HG03457 (cell line): ENCODE results near the gene CACNA2D4.

Source experiments
- ATAC-seq: cut with Tn5 transposase; IDR thresholded peaks from one replicate; pipeline ENCODE4 v1.9.1; 2021; ENCODE audit warnings: moderate number of reproducible peaks; ENCODE audit not compliant: unreplicated experiment

The CACNA2D4 gene

DNA sequence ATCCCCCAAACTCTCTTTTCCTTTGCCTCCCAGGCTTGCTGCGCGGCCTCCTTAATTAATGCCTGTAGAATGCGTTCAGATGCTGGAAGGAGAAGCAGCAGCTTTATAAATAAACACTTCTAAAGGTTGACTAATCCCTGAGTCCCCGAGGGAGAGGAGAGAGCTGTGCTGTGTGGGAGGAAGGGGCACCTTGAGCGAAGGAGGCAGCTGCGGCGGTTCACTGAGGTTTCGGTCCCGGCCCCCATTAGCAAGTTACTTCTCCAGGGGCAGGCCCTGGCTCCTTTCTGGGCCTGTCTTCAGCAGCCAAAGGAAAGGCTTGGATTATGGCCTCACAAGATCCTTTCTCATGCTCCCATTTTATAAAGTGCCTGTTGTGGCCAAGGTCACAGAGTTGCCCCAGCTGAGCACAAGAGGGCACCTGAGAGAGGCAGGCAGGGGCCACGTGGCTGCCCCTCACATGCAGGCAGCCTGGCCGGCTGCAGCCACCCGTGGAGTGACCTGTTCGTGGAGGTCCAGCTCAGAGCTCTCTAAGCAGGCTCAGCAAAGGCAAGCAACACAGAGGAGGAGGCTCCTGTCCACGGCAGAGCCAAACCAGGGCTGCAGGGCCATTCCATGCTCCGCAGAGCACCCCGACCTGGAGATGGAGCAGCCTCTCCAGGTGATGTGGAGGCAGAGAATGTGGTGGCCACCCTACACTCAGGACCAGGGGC is 15.0 kb upstream of the CACNA2D4 start:
- ATAC-seq, result no peak

DNA sequence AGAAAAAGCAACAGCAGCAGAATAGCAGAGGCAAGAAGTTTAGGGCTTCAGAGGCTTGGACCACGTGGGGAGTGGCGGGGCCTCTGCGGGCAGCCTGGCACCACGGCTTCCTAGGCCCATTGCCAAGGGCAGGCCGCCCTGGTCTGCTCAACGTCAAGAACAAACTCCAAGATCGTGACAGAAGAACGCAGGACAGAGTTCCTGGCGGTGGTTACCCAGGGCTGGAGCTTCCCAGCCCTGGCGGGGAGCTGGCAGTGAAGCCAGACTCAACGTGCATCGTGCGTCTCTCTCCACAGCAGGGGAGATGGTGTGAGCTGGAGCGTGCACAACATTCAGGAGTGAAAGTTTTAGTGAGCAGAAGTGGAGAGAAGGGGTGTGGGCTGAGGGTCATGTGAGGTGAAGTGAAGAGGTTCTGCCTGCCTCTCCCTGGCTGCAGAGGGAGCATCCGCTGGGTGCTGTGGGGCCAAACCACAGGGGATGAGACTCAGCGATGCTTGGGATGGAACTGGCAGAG is 13.9 kb upstream of the CACNA2D4 start:
- no peak for ATAC-seq

DNA sequence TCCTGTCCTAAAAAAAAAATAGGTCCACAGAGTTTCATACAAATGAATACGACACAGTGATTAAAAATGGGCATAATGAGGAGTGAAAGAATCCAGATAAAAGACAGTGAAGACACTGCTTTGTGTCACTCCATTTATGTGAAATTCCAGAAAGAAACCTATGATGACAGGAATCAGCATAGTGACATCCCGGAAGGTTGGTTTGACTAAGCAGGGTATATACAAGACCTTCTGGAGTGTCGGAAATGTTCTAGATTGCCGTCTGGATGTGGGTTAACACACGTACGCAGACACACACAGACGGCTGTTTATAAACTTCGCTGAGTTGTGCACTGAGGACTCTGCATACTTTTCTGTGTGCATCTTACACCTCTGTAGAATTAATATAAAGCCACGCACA is 13.2 kb upstream of the CACNA2D4 start:
- no peak for ATAC-seq

DNA sequence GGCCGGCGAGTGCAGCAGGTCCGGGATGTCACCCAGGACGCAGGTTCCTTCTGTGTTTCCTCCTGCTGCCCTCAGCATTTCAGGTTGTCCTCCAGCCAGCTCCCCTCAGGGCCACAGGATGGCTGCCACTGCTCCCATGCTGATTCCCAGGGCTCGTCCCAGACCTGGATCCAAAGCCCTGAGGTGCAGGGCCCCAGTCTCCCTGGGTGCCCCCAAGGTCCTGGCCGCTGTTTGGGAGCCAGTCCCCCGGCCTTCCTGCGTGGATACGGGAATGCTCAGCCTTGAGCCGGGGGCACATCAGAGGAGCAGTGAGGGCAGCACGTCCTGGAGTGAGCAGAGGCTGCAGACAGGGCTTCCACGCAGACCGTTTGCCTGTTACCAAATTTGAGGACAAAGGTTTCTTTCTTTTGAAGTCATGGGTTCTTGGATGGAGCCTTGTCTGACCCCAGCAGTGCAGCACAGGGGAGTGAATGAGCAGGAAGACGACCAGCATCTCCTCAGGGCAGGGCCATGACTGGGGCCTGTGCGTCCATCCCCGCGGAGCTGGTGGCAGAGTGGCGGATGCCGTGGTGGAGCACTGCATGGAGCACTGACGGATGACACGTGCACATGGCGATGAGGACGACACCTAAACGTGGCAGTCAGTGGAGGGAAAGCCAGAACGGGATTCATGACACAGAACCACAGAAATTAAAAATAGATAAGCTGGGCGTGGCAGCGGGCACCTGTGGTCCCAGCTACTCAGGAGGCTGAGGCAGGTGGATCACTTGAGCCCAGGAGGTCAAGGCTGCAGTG is 12.5 kb upstream of the CACNA2D4 start:
- no peak for ATAC-seq

GRCh38 chr12:1929985-1930802 is 11.7 kb upstream of the CACNA2D4 start:
- ATAC-seq, result no peak

DNA sequence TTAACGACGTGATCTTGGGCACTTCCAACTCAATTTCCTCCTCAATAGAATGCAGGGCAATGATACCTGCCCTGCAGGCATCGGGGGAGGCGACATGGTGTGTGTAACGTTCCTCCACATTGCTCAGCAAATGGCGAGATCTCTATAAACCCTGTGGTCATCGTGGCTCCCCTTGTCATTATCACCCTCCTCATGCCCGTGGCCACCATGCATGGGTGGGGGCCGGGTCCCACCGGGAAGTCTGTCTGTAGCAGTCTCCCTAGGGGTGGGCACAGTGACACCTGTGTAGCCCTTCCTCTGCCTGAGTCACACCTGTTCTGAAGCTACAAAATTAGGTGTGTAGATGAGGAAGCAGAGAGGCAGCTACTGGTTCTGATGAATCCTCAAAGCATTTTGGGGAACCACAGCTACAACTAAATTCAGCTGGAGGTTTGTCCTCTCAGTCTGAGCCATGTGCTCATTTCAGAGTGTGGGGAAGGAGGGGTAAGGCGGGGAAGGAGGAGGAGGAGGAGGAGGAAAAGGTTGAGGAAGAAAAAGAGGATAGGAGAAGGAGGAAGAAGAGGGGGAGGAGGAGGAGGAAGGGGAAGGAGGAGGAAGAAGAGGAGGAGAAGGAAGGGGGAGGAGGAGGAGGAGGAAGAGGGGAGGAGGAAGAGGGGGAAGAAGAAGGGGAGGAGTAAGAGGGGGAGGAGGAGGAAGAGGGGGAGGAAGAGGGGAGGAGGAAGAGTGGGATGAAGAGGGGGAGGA is 11.0 kb upstream of the CACNA2D4 start:
- ATAC-seq, result no peak

- ATAC-seq, result no peak
Measured at GRCh38 chr12:1928439-1929121, 10.1 kb upstream of the CACNA2D4 start.

DNA sequence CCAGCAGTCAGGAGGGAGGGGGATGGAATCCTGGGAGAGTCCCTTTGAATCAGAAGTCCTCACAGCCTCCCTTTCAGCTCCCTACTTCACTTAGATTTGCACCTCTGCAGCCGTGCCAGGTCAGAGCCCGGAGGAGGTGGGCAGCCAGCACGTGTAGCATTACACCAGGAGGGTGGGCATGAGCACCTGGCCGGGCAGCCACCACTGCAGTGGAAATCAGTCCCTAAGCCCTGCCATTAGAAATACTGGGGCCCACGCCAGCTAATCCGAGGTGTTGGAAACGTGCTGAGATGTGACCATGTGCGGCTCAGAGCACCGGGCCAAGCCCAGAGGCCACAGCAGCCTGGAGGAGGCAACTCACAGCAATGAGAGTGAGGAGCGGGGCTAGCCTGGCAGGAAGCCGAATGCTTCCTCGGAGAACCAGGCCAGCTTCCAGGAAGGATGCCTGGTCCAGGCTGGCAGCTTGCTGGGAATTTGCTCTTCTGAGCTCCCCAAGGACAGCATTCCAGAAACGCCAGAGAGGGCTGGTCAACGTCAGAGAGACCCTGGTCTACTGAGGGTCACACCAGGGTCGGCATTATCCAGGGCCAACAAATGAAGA is 9.4 kb upstream of the CACNA2D4 start:
- ATAC-seq, result no peak

DNA sequence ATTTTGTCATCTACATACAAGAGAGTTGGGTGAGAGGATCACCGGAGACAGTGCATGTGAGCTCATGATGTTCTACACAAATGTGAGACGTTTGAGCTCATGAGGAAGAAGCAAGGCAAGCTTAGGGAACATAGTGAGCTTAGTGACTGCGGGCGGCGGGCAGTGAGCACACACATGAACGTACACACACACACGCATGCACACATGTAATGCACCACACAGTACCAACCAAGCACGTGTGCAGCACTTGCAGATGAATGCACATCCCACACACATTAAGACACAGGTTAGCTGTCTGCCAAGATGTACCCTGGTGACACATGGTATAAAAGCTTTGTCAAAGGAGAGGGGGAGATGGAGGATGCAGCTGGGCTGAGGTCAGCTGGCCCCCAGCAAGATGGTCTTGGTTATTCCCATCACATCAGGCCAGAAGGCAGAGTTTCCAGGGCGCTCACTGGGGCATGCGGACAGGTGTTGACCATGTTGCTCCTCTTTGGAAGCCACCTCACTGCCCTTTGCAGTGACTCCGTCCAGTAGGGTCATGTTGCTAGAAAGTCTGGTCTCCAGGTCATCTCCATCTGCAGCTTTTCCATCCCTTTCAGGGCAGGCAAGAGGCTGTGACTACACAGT is 8.7 kb upstream of the CACNA2D4 start:
- ATAC-seq, result no peak

GRCh38 chr12:1926251-1926657 is 7.8 kb upstream of the CACNA2D4 start:
- ATAC-seq, result no peak

- no peak for ATAC-seq
Measured at GRCh38 chr12:1925684-1926006, 7.2 kb upstream of the CACNA2D4 start.

GRCh38 chr12:1924996-1925683 is 6.7 kb upstream of the CACNA2D4 start:
- ATAC-seq, result no peak

GRCh38 chr12:1922985-1923384 is 4.5 kb upstream of the CACNA2D4 start:
- ATAC-seq, result no peak

DNA sequence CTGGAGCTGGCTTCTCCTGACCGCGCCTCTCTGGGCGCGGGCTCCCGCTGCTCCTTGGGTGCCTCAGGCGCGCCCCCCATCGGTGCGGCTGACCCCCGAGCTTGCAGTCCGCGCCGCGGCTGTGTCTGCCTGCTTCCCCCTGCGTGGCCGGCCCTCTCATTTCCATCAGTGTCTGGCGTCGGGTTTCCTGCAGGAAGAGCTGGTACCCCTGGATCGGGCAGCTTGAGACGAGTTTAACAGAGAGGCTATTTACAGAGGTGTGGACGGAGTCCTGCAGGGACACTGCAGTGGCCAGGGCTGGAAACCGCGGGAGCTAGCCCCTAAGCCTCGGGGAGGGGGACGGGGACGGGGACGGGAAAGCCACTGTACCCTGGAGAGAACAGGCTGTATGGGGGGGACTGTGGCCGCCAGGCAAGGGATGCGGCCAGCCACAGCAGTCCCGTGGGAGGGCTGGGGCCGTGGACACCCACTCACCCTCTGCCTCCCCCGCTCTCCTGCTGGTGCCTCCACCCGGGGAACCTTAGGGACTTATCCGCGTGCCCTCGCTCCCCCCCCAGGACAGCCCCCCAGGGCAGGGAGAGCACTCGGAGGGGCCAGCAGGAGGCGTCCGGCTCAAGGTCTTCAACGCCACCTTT is 3.7 kb upstream of the CACNA2D4 start:
- no peak for ATAC-seq

DNA sequence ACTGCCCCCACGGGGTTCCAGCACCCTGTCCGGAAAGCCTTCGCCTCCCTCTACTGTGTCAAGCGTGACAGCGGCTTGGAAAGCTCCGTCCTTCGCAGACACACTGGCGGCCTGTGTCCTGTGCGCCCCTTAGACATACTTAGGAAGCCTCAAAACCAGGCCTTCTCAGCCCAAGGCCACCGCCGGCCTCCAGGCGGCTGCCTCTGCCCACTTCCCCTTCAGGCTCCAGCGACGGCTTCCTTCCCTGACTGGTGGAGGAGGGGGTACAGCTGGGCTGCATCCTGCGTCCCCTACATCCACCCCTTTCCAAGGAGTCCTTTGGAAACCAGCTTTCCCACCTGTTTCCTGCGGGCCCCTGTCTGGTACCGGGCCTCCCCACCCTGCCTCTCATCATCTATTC is 2.5 kb upstream of the CACNA2D4 start:
- no peak for ATAC-seq

DNA sequence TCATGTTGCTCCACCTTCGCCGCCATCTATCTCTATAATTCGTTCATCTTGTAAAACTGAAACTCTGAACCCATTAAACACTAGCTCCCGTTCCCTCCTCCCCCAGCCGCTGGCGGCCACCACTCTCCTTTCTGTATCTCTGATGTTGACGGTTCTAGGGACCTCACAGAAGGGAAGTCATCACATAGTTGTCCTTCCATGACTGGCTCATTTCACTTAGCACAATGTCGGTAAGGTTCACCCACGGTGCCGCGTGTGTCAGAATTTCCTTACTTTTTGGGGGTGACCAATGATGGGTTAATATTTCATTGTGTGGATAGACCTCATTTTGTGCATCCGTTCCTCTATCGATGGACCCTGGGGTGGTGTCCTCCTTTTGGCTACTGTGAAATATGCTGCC is 2.0 kb upstream of the CACNA2D4 start:
- ATAC-seq, result no peak

DNA sequence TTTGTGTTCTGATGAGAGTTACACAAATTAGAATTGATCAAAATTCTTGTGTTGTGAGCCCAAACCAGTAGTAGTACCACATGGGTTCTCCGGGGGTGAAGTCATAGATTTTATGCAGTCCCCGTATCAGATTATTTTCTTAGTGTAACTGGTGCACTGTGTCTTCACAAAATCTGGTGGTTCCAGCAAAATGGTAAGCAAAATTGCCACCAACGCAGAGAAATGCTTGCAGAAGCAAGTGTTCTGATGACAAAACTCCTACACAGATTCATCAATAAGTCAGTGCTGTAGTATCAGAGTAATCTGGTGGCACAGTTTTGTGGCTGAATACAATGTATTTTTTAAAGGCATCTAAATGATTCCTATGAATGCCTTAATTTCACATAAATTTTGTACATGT is 1.3 kb upstream of the CACNA2D4 start:
- ATAC-seq, result no peak

GRCh38 chr12:1919284-1919683 is 832 bp upstream of the CACNA2D4 start:
- ATAC-seq, result no peak

GRCh38 chr12:1918884-1919236 is 408 bp upstream of the CACNA2D4 start:
- no peak for ATAC-seq
